Measurements from ENCODE around the gene LINC00305. TPM values are rescaled to one million over a fixed set of nuclear protein-coding genes. Genes with fewer than 3 reads are reported as not detected.

Gene LINC00305
- total RNA-seq, 4 donors from 2014 or later = not detected

GRCh38 chr18:64178860-64179259 lies 30.0 kb upstream of the LINC00305 start:
- TF ChIP-seq, protein P1, sequence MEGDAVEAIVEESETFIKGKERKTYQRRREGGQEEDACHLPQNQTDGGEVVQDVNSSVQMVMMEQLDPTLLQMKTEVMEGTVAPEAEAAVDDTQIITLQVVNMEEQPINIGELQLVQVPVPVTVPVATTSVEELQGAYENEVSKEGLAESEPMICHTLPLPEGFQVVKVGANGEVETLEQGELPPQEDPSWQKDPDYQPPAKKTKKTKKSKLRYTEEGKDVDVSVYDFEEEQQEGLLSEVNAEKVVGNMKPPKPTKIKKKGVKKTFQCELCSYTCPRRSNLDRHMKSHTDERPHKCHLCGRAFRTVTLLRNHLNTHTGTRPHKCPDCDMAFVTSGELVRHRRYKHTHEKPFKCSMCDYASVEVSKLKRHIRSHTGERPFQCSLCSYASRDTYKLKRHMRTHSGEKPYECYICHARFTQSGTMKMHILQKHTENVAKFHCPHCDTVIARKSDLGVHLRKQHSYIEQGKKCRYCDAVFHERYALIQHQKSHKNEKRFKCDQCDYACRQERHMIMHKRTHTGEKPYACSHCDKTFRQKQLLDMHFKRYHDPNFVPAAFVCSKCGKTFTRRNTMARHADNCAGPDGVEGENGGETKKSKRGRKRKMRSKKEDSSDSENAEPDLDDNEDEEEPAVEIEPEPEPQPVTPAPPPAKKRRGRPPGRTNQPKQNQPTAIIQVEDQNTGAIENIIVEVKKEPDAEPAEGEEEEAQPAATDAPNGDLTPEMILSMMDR (IDR thresholded peaks at IDR 0.05; ENCODE audit: low read depth) = no peak

DNA sequence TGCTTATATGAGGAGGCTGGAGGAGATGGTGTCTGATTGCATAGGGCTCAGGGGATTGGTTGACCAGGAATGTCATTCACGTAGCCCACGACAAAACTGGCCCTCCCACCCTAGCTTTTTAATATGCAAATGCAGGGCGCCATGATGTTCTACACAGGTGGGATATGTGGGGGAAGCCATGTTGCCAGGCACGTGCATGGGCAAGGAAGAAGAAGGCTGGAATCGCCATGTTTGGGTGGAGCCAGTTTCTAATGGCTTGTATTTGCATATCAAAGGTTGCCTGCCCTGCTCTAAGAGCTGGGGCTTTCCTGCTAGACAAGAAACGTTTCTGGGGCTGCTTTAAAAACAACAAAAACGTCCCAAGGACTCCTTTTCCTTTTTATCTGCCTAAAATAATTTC lies 26.5 kb upstream of the LINC00305 start:
- TF ChIP-seq, protein P1 (IDR thresholded peaks at IDR 0.05; ENCODE audit: low read depth) = no peak

DNA sequence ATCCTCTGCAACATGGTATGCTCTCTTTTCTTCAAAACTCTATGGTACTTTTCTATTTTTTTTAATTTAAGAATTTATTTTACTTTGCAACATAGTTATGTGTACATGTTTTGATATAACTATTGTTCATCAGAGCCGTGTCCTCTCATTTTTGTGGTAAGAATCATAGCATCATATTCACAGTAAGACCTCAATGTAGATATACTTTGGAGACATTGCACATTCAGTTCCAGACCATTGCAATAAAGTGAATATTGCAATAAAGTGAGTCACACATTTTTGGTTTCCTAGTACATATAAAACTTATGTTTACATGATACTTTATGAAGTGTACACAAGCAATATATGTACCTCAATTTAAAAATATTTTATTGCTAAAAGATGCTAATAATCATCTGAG lies 22.7 kb upstream of the LINC00305 start:
- TF ChIP-seq, protein P1 (IDR thresholded peaks at IDR 0.05; ENCODE audit: low read depth) = no peak

DNA sequence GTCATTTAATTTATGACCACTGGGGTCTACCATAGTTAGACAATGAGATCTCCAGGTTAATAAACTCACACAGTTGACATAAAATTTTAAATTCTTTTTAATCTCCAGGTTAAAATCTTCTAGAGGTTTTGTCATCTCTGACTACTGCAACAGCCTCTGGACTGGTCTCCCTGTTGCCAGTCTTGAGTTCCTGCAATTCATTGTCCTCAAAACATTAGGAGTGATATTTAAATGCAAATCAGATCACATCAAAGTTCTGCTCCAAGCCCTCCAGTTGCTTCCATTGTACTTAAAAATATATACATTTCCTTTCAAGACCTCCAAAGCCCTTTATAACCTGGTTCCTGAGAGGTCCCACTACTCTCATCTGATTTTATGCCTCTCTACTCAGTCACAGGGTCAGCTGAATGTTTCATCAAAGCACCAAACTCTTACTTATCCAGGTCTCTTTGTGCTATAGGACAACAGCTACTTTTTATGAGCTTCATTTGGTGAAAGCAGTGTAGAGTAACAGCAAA lies 18.6 kb upstream of the LINC00305 start:
- TF ChIP-seq, protein P1 (IDR thresholded peaks at IDR 0.05; ENCODE audit: low read depth) = no peak

DNA sequence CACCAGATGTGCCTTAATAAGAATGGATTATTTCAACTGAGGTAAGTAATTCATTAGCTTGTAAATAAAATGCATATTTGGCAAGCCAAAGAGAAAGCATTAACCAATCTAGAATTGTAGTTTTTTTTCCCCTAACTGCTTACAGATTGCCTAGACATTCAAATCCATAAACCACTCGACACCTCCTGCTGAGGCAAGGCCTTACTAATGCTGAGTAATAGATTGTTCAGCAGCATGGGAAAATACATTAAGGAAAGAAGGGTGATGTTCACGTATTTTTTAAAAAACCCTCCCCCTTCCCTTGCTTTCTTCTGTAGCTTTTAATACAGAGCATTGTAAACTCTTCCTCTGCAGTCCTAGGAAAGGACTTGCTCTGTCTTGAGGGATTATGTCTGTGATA lies 17.0 kb upstream of the LINC00305 start:
- TF ChIP-seq, protein P1 (IDR thresholded peaks at IDR 0.05; ENCODE audit: low read depth) = no peak

DNA sequence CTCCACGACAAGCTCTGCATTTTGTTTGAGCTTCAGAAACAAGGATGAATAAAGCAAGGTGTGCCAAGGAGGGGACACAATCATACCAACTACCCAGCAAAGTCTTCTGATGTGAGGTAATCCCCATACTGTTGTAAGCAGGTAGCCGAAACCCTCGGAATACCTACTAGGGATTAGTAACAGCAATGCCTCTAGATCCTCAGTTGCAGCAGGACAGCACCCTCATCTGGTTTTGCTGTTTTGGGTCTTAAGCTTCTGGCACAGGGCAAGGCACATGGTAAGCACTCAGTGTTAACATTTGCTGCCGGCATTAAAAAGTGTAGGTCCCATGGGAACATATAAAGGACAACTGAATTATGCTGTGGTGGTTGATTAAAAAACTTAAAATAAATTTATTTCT lies 16.0 kb upstream of the LINC00305 start:
- TF ChIP-seq, protein P1 (IDR thresholded peaks at IDR 0.05; ENCODE audit: low read depth) = no peak

DNA sequence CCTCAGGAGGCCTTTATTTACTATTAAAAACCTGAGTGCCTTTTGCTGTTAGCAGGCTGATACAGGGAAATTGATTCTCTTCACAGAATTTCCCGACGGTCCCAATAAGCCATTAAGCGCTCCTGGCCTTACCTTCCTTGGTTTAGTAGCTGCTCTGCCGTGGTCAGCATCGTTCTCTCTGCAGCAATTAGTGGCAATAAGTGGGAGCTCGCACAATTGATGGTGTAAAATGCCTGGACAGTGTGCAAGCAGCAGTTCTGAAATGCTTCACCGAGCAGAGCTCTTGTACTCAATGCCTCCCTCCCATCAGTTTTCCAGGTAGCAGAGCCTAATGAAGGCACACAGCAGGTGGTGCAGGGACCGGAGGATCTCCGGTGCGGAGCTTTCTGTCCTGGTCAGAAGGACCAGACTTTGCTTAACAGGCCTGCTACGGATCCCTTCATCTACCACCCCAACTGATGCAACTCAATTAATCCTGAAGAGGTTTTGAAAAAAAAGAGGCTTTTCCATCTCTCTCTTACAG lies 1.1 kb upstream of the LINC00305 start:
- TF ChIP-seq, protein P1 (IDR thresholded peaks at IDR 0.05; ENCODE audit: low read depth) = no peak

Measured in subcutaneous adipose tissue (tissue), 4 donors.